SK-N-SH treated with all-trans-retinoic acid at 6 μM for 48 hours (cell line): Measurements from ENCODE around the gene CATSPERZ.
A peak's percentile ranks its signal among the peaks of the same experiment; 100 is the strongest.

Source experiments
- ATAC-seq: fragments of 200-7000 bp; cut with Tn5 transposase; 3 replicates; pipeline ENCODE4 v1.9.1; 2020; ENCODE audit warnings: mild to moderate bottlenecking, moderate library complexity
- ARNTL ChIP-seq: fragments of 450-650 bp; formaldehyde crosslinking; IDR thresholded peaks from 2 replicates; pipeline ENCODE4 v1.5.0; 2020; ENCODE audit warnings: low read depth, mild to moderate bottlenecking, moderate library complexity, borderline replicate concordance
- BACH2 ChIP-seq: fragments of 250-450 bp; sonication (Bioruptor Pico); IDR thresholded peaks from 2 replicates; pipeline ENCODE4 v1.9.0; 2021; ENCODE audit warnings: mild to moderate bottlenecking, borderline replicate concordance
- CSDC2 ChIP-seq: fragments of 250-450 bp; sonication (Bioruptor Pico); IDR thresholded peaks from 2 replicates; pipeline ENCODE4 v1.5.0; 2020; ENCODE audit warnings: mild to moderate bottlenecking, moderate library complexity
- ESRRG ChIP-seq: fragments of 250-450 bp; sonication (Bioruptor Pico); IDR thresholded peaks from 2 replicates; pipeline ENCODE4 v1.6.1; 2021; ENCODE audit warnings: mild to moderate bottlenecking
- GLIS3 ChIP-seq: fragments of 250-450 bp; sonication (Bioruptor Pico); IDR thresholded peaks from 2 replicates; pipeline ENCODE4 v1.5.0; 2020; ENCODE audit warnings: mild to moderate bottlenecking, moderate library complexity
- ISL1 ChIP-seq: fragments of 250-450 bp; sonication (Bioruptor Pico); IDR thresholded peaks from 2 replicates; pipeline ENCODE4 v2.1.2; 2022; ENCODE audit warnings: mild to moderate bottlenecking, moderate library complexity
- PPARA ChIP-seq: fragments of 250-450 bp; sonication (Bioruptor Pico); IDR thresholded peaks from 2 replicates; pipeline ENCODE4 v1.5.0; 2020; ENCODE audit warnings: mild to moderate bottlenecking, borderline replicate concordance
- RARB ChIP-seq: fragments of 250-450 bp; sonication (Bioruptor Pico); IDR thresholded peaks from 2 replicates; pipeline ENCODE4 v1.8.0; 2021; ENCODE audit warnings: mild to moderate bottlenecking, moderate library complexity
- SNAI2 ChIP-seq: fragments of 250-450 bp; sonication (Bioruptor Pico); IDR thresholded peaks from 2 replicates; pipeline ENCODE4 v1.5.0; 2020; ENCODE audit warnings: mild to moderate bottlenecking, moderate library complexity
- TCF4 ChIP-seq: fragments of 250-450 bp; sonication (Bioruptor Pico); IDR thresholded peaks from 2 replicates; pipeline ENCODE4 v1.8.0; 2021; ENCODE audit warnings: mild to moderate bottlenecking, moderate library complexity, borderline replicate concordance
- TOX ChIP-seq: fragments of 250-450 bp; sonication (Bioruptor Pico); IDR thresholded peaks from 2 replicates; pipeline ENCODE4 v1.8.0; 2021; ENCODE audit warnings: mild to moderate bottlenecking, moderate library complexity, borderline replicate concordance
- ZC3H10 ChIP-seq: fragments of 250-450 bp; sonication (Bioruptor Pico); IDR thresholded peaks from 2 replicates; pipeline ENCODE4 v1.5.1; 2021; ENCODE audit warnings: mild to moderate bottlenecking, moderate library complexity
- ZFP30 ChIP-seq: fragments of 450-650 bp; formaldehyde crosslinking; IDR thresholded peaks from 2 replicates; pipeline ENCODE4 v1.5.0; 2022; ENCODE audit warnings: mild to moderate bottlenecking, moderate library complexity
- ZNF565 ChIP-seq: fragments of 450-650 bp; formaldehyde crosslinking; conservative IDR thresholded peaks from 2 replicates; pipeline ENCODE4 v1.5.0; 2020; ENCODE audit warnings: low read depth, mild to moderate bottlenecking, moderate library complexity
- ZNF70 ChIP-seq: fragments of 450-650 bp; formaldehyde crosslinking; IDR thresholded peaks from 2 replicates; pipeline ENCODE4 v1.5.0; 2020; ENCODE audit warnings: mild to moderate bottlenecking, moderate library complexity
- ZNF8 ChIP-seq: fragments of 450-650 bp; formaldehyde crosslinking; IDR thresholded peaks from 2 replicates; pipeline ENCODE4 v1.5.0; 2020; ENCODE audit warnings: mild to moderate bottlenecking, moderate library complexity
- TF ChIP-seq, protein P1 (sequence below): fragments of 250-450 bp; sonication (Bioruptor Pico); IDR thresholded peaks from 2 replicates; pipeline ENCODE4 v1.8.0; 2020; ENCODE audit warnings: mild to moderate bottlenecking, moderate library complexity, borderline replicate concordance
- TF ChIP-seq, protein P2 (sequence below): fragments of 250-450 bp; sonication (Bioruptor Pico); IDR thresholded peaks from 2 replicates; pipeline ENCODE4 v1.8.0; 2021; ENCODE audit warnings: low read depth, mild to moderate bottlenecking, moderate library complexity, borderline replicate concordance
- TF ChIP-seq, protein P3 (sequence below): fragments of 250-450 bp; sonication (Bioruptor Pico); IDR thresholded peaks from 2 replicates; pipeline ENCODE4 v1.5.0; 2020; ENCODE audit warnings: mild to moderate bottlenecking, moderate library complexity
- TF ChIP-seq, protein P4 (sequence below): fragments of 250-450 bp; sonication (Bioruptor Pico); IDR thresholded peaks from 2 replicates; pipeline ENCODE4 v1.5.1; 2021; ENCODE audit warnings: mild to moderate bottlenecking, moderate library complexity

Gene CATSPERZ

DNA sequence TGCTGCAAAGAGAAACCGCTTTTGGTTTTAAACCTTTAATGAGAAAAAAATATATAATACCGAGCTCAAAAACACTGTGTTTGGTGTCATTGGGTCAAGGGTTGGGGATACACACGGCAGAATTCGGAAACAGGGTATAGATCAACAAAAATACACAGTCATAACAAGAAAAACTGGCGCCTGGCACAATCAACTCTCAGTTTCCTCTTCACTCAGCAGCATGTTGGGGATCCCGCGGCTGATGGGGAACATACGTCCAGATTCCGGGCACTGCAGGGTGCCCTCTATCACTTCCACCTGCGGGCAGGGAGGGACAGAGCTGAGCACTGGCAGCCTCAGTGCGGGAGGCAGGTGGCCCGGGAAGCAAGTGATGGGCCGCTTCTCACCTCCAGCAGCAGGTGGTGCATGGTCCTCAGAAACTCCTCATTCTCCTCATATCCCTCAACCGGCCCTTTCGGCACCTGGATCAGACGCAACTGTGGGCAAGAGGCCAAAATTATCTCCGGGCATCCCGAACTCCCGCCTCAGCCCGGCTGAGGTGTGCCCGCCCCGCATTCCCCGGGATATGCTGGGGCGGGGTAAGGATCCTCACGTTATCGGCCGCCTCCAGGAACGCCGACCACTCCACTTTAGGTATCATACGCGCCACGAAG is 16.6 kb downstream of the CATSPERZ start:
- no peak for TF ChIP-seq ARNTL (CRISPR knock-in tag)
- no peak for TF ChIP-seq ZC3H10 (CRISPR knock-in tag)
- TF ChIP-seq TCF4 (CRISPR knock-in tag), result no peak
- TF ChIP-seq, all 23 proteins: peak for 0
- ATAC-seq, result peak; percentile 5

DNA sequence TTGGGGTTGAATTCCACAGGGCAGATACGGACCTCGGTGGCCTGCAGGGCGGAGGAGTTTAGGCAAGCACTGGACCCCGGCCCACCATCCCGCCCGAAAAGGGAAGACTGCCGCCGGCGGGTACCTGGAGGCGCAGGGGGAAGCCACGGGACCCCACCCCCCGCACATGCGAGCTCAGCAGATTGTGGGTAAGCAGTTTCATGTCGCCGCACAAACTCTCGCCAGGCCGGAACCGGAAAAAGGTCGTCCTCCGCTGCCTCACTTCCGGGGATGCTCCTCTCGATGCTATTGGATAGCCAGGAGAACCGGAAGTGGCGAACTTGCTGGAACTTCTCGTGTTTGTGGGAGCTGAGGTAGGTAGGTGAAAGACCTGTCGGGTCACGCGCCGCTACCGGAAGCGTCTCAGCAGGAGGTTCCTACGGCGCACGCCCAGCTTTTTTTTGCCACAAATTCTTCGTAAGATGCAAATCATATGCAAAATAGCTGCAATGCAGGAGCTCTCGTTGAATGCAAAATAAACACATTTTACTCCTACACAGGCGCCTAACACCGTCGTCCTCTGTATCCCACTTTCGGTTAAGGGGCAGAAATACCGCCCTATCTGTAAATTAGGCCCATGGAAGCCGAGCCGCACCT is 17.3 kb downstream of the CATSPERZ start, which contains the start of gene TRMT112:
Gene TRMT112, minus strand, starts transcription at position 235 of the 636 bp plus-strand sequence. Its CDS starts 33 bp downstream, at position 202.
- peak; percentile 89 for ATAC-seq
- TF ChIP-seq ZNF8, result no peak
- TF ChIP-seq TCF4 (CRISPR knock-in tag), result no peak
- TF ChIP-seq, protein P1, sequence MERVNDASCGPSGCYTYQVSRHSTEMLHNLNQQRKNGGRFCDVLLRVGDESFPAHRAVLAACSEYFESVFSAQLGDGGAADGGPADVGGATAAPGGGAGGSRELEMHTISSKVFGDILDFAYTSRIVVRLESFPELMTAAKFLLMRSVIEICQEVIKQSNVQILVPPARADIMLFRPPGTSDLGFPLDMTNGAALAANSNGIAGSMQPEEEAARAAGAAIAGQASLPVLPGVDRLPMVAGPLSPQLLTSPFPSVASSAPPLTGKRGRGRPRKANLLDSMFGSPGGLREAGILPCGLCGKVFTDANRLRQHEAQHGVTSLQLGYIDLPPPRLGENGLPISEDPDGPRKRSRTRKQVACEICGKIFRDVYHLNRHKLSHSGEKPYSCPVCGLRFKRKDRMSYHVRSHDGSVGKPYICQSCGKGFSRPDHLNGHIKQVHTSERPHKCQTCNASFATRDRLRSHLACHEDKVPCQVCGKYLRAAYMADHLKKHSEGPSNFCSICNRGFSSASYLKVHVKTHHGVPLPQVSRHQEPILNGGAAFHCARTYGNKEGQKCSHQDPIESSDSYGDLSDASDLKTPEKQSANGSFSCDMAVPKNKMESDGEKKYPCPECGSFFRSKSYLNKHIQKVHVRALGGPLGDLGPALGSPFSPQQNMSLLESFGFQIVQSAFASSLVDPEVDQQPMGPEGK, result no peak
- TF ChIP-seq, protein P2, sequence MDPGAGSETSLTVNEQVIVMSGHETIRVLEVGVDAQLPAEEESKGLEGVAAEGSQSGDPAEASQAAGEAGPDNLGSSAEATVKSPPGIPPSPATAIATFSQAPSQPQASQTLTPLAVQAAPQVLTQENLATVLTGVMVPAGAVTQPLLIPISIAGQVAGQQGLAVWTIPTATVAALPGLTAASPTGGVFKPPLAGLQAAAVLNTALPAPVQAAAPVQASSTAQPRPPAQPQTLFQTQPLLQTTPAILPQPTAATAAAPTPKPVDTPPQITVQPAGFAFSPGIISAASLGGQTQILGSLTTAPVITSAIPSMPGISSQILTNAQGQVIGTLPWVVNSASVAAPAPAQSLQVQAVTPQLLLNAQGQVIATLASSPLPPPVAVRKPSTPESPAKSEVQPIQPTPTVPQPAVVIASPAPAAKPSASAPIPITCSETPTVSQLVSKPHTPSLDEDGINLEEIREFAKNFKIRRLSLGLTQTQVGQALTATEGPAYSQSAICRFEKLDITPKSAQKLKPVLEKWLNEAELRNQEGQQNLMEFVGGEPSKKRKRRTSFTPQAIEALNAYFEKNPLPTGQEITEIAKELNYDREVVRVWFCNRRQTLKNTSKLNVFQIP (CRISPR knock-in tag), result no peak
- no peak for TF ChIP-seq ZNF70
- TF ChIP-seq SNAI2, result no peak
- no peak for TF ChIP-seq ZC3H10 (CRISPR knock-in tag)
- TF ChIP-seq RARB (CRISPR knock-in tag), result no peak
- TF ChIP-seq ZNF565, result no peak
- TF ChIP-seq, protein P3, sequence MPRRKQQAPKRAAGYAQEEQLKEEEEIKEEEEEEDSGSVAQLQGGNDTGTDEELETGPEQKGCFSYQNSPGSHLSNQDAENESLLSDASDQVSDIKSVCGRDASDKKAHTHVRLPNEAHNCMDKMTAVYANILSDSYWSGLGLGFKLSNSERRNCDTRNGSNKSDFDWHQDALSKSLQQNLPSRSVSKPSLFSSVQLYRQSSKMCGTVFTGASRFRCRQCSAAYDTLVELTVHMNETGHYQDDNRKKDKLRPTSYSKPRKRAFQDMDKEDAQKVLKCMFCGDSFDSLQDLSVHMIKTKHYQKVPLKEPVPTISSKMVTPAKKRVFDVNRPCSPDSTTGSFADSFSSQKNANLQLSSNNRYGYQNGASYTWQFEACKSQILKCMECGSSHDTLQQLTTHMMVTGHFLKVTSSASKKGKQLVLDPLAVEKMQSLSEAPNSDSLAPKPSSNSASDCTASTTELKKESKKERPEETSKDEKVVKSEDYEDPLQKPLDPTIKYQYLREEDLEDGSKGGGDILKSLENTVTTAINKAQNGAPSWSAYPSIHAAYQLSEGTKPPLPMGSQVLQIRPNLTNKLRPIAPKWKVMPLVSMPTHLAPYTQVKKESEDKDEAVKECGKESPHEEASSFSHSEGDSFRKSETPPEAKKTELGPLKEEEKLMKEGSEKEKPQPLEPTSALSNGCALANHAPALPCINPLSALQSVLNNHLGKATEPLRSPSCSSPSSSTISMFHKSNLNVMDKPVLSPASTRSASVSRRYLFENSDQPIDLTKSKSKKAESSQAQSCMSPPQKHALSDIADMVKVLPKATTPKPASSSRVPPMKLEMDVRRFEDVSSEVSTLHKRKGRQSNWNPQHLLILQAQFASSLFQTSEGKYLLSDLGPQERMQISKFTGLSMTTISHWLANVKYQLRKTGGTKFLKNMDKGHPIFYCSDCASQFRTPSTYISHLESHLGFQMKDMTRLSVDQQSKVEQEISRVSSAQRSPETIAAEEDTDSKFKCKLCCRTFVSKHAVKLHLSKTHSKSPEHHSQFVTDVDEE (CRISPR knock-in tag), result no peak
- TF ChIP-seq GLIS3 (CRISPR knock-in tag), result no peak
- TF ChIP-seq, protein P4, sequence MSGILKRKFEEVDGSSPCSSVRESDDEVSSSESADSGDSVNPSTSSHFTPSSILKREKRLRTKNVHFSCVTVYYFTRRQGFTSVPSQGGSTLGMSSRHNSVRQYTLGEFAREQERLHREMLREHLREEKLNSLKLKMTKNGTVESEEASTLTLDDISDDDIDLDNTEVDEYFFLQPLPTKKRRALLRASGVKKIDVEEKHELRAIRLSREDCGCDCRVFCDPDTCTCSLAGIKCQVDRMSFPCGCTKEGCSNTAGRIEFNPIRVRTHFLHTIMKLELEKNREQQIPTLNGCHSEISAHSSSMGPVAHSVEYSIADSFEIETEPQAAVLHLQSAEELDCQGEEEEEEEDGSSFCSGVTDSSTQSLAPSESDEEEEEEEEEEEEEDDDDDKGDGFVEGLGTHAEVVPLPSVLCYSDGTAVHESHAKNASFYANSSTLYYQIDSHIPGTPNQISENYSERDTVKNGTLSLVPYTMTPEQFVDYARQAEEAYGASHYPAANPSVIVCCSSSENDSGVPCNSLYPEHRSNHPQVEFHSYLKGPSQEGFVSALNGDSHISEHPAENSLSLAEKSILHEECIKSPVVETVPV (CRISPR knock-in tag), result no peak
- no peak for TF ChIP-seq ESRRG
- no peak for TF ChIP-seq TOX (CRISPR knock-in tag)
- TF ChIP-seq BACH2 (CRISPR knock-in tag), result no peak
- no peak for TF ChIP-seq ZFP30 (CRISPR knock-in tag)
- no peak for TF ChIP-seq PPARA (CRISPR knock-in tag)
- TF ChIP-seq ARNTL (CRISPR knock-in tag), result no peak
- TF ChIP-seq ISL1 (CRISPR knock-in tag), result no peak
- no peak for TF ChIP-seq CSDC2 (CRISPR knock-in tag)

DNA sequence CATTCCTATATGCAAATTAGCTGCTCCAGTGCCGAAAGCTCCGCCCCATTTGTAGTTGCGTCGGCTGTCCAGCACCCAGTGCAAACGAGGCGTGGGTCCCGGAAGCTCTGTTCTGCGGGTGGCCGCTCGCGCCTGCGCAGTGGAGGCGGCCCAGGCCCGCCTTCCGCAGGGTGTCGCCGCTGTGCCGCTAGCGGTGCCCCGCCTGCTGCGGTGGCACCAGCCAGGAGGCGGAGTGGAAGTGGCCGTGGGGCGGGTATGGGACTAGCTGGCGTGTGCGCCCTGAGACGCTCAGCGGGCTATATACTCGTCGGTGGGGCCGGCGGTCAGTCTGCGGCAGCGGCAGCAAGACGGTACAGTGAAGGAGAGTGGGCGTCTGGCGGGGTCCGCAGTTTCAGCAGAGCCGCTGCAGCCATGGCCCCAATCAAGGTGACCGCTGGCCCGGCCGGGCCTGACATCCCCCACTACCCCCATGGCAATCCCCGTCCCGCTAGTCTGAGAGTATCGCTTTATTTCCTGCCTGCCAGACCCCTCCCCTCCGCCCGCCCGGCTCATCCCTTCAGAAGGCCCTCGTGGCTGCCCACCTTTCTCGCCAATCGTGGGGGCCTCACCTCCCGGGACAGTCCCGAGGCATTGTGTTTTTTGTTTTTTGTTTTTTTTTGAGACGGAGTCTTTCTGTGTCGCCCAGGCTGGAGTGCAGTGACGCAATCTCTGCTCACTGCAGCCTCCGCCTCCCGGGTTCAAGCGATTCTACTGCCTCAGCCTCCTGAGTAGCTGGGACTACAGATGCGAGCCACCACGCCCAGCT is 18.0 kb downstream of the CATSPERZ start, which contains the start of gene PRDX5:
Gene PRDX5, plus strand, starts transcription at position 161 of the 805 bp plus-strand sequence. Its CDS starts 95 bp downstream, at position 256.
- peak; percentile 86 for ATAC-seq
- TF ChIP-seq ZNF8 (no peak), ISL1 (CRISPR knock-in tag) (no peak), SNAI2 (no peak), GLIS3 (CRISPR knock-in tag) (no peak), TCF4 (CRISPR knock-in tag) (no peak), ZC3H10 (CRISPR knock-in tag) (no peak), BACH2 (CRISPR knock-in tag) (no peak), TOX (CRISPR knock-in tag) (no peak), CSDC2 (CRISPR knock-in tag) (no peak), ARNTL (CRISPR knock-in tag) (no peak)
- TF ChIP-seq, protein P1, result no peak
- TF ChIP-seq, protein P4 (CRISPR knock-in tag), result no peak
- TF ChIP-seq, protein P2 (CRISPR knock-in tag), result no peak
